Fibroblast of skin of left quadriceps (primary cell): ENCODE data around the gene ZNF277.
"Not testable (repeated sequence)": the region's sequence is repeated elsewhere in the genome, so short reads cannot be mapped to it uniquely, and the experiment has no call there.

Experiments used
- DNase-seq, 2 experiments: peaks; one replicate each; pipeline ENCODE4 v3.0.0-alpha.2; 2013; ENCODE audit warnings: low read depth in 2 of 2

The ZNF277 gene

DNA sequence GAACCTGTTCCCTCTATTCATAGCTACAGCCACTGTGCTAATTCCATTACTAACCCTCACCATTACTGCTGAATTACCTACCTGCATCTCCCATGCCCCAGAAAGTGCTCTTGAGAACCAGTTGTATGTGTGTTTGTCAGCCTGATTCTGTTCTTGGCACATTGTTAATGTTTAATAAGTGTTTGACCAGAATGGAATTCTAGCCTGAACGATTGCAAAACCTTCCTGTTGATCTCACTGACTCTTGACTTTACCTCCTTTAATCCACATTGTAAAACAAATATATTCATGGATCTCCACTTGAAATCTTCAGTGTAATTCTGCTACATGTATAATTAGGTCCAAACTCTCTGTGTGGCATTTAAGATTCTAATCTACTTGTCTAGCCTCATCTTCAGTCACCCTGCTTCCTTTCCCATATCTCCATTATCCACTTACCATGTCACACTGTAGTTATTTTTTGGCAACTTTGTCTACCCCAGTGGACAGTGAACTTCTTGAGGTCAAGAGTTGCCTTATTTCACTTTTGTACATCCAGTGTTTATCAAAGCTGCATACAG lies 4.9 kb downstream of the ZNF277 start:
- DNase-seq = no peak

DNA sequence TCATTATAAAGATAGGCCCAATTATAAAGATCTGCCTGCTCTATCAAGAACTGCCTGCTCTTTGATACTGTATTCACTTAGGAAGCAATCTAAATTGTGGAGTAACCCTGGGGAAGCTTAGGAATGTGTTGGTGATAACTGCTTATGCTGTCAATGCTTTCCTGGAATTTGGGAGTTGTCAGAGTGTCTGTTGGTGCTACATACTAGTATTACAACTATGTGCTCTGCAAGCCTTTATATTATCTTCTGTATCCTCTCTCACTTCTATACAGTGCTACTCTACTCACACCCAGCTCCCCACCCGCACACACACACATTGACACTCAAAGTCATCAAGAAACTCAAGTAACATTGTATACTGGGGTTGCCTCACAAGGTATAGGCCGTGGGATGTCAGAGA lies 6.1 kb downstream of the ZNF277 start:
- DNase-seq = no peak

DNA sequence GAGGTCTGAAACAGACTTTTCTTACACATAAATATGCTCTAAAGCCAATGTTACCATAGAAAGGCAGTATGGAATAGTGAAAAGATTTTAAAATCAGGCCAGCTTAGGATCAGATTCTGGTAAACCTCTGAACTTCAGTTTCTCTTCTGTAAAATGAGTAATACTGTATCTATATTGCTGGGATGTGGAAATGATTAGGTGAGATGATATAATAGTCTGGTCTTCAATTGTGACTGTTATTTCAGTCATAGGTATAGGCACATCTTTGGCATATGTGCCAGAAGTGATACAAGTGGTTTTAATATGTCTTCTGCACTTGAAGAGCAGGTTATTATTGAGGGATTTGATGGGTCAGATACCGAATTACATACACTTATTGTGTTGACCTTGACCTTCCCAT lies 7.2 kb downstream of the ZNF277 start:
- DNase-seq = no peak

DNA sequence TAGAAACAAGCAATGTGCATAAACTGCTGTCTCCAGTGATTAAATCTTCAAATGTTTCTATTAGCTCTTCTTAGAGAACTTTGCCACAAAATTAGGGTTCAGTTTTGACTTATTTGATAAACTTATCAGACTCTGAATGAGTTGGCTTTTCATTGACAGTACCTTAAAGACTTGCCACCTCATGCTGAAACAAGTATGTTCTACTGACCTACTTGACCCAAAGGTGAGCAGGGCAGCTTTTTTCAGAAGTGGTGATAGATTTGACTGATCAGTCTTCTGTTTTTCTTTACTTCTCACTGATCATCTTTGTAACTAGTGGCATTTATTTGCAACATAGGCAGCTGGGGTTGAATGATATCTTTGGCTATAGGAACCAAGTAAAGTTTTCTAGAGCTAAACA lies 7.8 kb downstream of the ZNF277 start:
- DNase-seq = no peak

DNA sequence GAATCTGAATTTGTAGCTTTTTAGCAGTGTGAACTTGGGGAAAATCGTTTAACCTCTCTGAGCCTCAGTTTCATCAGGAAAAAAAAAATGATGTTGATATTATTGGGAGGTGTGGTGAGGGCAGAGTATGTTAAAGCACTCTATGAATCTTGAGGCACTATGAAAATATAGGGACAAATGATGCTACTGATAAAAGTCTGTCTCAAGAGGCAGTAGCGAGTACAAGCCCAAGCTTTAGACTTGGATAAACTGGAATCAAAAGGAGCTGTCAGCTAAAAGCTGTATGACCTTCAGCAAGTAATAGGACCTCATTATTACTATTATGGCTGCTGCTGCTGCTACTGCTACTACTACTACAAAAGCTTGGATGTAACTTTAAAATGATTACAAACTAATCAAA lies 8.4 kb downstream of the ZNF277 start:
- no peak for DNase-seq

DNA sequence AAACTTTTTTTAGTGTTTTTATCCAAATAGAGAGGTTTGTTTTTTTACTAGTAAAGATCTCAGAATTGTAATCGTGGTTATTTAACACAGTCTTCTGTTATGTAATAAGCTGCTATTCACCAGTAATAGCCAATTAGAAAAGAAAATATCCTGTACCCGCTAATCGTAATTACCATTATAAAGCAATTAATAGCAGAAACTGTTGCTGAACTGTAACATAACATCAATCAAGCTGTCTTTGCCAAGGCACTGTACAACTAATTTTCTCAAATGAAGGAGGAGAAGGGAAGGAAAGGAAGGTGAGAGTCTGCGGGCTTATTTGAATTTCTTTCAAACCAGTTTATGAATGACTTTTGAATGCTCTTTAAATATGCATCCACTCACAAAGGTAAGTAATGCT lies 9.3 kb downstream of the ZNF277 start:
- no peak for DNase-seq

DNA sequence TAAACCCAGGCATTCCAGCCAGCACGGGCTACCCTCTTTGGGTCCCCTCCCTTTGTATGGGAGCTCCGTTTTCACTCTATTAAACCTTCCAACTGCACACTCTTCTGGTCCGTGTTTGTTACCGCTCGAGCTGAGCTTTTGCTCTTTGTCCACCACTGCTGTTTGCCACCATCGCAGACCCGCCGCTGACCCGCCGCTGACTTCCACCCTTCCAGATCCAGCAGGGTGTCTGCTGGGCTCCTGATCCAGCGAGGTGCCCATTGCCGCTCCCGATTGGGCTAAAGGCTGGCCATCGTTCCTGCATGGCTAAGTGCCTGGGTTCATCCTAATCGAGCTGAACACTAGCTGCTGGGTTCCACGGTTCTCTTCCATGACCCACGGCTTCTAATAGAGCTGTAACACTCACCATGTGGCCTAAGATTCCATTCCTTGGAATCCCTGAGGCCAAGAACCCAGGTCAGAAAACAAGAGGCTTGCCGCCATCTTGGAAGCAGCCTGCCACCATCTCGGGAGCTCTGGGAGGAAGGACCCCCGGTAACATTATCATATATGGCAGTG lies 14.5 kb downstream of the ZNF277 start:
- DNase-seq = no peak

DNA sequence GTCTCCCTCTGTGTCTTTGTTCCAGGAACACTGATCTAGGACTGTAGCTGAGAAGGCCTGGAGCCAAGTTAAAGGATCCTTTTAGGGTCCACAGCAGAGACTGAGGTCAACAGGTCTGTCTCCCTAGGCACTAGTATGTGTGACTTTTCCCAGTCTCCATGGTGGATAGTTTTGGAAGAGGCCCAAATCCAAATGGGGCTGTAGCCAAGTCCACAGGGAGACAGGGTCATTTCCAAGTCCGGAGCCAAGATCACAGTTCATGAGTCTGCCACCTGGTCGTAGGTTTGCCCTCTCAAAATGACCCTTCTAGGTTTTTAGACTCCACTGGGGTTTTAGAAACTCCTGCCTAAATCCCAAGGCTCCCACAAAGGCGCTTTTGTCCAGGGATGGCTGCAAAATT lies 16.8 kb downstream of the ZNF277 start:
- no peak for DNase-seq

DNA sequence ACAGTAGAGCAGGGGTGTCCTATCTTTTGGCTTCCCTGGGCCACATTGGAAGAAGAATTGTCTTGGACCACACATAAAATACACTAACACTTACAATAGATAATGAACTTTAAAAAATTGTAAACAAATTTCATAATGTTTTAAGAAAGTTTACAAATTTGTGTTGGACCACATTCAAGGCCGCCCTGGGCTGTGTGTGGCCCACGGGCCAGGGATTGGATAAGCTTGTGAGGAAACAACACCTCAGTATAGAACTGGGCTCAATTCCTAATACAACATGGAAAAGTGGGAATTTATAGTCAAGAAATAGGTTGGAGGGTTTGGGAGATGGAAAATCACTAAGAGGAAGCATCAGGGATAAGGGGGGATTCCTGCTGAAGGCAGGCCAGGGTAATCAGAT lies 17.7 kb downstream of the ZNF277 start:
- DNase-seq = no peak

DNA sequence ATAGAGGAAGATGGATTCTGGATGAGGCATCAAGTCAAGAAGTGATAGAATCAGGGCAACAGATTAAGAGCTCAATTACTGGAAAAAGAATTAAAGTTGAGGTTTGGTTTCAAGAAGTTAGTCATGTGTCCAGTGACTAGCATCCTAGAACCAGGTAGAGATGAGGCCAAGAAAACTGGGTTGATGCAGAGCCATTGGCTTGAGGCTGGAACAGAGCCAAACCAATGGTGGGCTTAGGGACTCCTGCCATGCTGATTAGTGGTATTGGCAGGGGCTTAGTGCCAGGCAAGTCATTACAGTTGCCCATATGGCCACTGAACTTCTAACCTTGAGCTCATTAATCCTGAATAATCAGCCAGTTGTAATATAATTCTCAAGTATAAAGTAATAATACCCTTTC lies 18.5 kb downstream of the ZNF277 start:
- no peak for DNase-seq

DNA sequence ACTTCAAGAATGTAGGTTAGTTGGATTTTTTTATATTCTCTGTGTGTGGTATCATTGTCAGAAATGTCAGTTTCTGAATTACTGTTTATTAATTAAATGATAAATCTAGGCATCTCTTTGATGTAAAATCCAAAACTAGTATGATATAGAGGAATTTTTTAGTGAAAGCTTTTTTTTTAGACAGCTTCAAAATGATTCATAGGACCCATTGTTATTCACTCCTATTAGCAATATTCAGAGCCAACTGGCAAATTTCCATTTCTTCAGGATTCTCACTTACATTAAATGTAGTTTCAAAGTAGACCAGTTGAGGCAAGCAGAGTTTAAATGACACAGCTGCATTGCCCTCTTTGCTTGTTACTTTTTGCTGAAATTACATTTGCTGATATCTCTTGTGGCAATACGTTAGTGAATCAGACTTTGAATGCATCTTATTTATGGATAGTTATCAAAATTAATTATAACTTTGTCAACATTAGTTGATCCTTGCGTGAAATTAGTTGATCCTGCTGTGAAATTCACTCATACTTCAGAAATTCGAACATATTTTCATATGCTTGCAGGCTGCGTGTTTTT lies 20.3 kb downstream of the ZNF277 start:
- no peak for DNase-seq

DNA sequence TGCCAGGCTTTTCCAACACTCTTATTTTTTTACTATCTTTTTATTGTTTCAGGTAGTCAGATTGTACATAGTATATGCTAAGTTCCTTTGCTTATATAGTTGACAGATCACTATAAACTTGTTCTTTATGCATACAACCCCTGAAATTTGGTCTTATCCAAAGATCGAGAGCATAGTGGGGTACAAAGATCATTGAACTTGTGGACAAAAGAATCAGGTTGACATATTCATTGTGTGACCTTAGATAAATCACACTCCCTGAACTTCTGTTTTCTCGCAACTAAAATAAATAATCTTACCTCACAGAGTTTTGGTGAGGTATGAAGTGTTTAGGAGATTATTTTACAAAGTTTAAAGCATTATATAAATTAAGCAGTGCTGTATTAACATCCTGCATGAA lies 22.1 kb downstream of the ZNF277 start:
- DNase-seq = no peak

DNA sequence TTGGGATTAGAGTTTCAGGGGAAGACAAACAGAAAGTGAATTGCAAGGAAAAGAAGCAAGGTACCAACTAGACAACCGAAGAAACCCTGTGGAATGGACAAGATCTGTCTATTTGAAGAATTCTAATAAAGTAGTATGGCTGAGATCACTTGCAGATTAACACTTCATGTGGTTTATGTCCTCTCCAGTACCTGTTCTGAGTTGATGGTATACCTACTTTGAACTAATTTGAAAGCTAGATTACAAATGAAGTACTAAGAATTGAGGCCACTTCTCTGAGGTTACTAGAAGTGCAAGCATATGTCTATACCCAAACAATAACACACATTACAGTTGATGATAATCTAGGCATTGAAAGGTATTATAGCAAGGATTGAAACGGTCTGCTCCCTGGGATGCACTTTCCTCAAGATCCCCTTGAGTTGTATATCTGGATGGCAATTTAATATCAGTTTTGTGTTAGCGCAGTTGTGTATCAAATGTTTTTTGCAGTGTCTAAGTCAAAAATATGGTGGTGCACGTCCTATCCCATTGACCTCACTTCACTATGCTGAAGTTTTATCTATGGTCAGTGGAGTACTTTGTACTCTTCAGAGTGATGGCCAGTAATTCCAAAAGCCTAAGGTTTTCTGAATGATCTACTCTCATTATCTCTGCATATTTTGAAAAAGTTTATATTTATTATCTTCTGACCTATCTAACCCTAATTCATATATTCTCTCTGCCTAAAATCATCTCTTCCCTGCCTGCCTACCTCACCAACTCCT lies 25.9 kb downstream of the ZNF277 start:
- no peak for DNase-seq

DNA sequence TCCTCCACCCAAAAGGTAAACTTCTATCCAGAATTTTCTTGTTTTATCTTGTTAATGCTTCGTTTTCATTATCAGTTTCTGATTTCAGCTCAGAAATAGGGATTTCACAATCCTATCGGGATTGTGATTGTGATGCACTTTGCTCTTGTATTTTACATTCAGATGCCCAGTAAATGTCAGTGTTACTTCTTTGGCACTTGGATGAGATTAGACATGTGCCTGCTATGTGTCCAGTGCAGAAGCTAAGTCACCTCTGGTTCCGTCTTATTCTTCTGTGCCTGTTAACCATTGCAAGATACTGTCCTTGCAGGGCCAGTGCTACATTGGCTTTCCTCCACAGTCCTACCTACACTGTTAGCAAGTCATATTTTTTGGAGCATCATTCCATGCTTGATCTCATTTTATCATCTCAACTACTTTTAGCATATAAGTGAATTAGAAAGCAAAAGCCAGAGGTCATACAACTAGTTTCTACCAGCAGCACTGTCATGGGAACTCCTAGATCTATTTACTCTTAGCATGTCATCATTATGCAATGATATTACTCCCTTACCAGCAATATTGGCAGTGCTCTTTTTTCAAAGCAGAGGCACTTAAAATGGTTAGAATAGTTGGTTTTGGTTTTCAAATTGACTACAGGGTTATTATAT lies 26.7 kb downstream of the ZNF277 start:
- DNase-seq = no peak

DNA sequence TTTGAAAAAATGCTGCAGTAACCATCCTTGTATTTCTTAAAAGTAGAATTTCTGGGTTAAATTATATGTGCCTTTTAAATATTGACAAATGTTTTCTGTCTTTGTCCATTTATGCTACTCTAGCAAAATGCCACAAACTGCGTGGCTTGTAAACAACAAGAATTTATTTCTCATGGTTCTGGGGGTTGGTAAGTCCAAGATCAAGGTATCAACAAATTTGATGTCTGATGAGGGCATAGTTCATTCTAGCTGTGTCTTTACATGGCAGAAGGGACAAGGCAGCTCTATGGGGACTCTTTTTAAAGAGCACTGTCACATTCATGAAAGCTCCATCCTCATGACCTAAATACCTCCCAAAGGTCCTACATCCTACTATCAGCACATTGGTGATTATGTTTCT lies 27.7 kb downstream of the ZNF277 start:
- DNase-seq = no peak

DNA sequence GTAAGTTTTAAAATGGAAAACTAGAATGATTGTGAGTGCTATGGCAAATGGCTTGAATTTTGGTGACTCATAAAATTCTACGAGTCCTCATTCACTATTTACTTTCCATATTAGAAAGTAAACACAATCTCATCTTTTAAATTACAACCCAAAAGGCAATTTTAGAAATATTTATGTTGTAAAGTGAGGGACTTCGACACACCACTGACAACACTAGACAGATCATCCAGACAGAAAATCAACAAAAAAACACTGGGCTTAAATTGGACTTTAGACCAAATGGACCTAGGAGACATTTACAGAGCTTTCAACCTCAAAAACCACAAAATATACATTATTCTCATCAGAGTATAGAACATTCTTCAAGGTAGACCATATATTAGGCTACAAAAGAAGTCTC lies 30.1 kb downstream of the ZNF277 start:
- no peak for DNase-seq

DNA sequence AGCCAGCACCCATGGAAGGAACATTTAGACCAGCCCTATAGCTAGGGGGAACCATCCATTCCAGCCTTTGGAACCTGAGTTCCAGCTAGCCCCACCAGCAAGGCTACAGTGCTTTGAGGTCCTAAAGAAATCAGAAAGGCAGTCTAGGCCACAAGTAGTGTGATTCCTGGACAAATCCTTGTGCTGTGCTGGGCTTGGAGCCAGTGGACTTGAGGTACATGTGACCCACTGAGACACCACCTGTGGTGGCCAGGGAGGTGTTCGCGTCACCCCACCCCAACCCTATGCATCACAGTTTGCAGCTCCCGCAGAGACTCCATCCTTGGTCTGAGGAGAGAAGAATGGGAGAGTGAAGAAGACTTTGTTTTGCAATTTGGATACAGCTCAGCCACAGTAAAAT lies 31.8 kb downstream of the ZNF277 start:
- no peak for DNase-seq

DNA sequence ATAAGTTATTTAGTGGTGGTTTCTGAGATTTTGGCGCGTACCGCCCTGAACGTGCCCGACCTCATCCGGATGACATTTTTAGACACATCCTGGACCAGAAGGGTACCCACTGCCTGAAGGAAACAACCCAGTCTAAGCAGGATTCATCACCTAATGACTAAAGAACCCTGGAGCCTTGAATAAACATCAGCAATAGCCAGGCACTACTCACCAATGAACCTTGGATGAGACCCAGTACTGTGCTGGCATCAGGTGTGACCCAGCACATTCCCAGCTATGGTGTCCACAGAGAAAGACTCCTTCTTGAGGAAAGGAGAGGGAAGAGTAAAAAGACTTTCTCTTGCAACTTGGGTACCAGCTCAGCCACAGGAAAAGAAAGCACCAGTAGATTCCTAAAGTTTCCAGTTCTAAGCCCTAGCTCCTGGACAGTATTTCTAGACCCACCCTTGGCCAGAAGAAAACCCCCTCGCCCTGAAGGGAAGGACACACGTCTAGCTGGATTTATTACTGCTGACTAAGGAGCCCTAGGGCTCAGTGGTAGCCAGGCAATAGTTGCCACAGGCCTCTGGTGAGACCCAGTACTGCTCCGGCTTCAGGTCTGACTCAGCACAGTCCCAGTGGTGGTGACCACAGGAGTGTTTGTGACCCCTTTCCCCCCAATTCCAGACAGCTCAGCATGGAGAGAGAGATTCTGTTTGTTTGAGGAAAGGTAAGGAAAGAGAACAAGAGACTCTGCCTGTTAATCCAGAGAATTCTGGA lies 32.5 kb downstream of the ZNF277 start:
- no peak for DNase-seq

DNA sequence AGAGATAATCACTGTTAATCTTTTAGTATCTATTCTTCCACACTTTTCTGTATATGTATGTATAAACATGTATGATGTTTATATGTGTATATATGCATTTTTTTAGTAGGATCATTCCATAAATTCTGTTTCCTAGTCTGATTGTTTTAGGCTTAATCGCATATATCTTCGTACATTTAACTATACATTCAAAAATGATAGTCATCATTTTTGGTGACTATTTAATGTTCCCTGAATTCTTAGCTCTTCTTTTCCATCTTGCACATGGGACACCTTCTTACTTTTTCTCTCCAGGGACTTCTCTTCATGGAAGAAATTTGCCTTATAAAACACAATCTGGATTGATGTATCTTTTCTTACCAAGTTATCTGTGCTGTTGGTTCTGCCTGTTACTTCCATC lies 42.1 kb downstream of the ZNF277 start:
- no peak for DNase-seq

DNA sequence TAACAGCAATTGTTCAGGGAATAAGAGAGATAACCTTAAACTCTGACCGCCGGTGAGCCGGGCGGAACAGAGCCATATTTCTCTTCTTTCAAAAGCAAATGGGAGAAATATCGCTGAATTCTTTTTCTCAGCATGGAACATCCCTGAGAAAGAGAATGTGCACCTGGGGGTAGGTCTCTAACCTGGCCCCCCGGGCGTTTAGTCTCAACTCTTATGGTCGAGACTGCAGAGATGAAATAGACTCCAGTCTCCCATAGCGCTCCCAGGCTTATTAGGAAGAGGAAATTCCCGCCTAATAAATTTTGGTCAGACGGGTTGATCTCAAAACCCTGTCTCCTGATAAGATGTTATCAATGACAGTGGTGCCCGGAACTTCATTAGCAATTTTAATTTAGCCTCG lies 43.5 kb downstream of the ZNF277 start:
- DNase-seq = not testable (repeated sequence)

DNA sequence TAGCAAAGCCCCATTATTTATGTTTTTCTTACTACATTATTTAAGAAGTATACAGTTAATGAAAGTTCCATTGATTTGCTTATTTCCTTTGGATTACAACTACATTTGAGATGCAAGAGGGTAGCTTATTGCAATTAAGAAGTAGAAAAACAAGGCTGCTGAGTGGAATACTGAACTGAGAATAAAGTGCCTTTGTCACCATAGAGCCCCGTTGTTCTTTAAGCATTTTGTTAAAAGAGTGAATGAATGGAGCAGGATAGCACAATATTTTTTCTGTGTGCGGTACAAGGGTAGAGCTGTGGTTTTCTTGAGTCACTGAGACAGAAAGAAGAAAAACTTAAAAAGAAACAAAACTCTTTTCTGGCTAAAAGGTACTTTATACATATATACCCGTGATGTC lies 45.6 kb downstream of the ZNF277 start:
- DNase-seq = no peak

DNA sequence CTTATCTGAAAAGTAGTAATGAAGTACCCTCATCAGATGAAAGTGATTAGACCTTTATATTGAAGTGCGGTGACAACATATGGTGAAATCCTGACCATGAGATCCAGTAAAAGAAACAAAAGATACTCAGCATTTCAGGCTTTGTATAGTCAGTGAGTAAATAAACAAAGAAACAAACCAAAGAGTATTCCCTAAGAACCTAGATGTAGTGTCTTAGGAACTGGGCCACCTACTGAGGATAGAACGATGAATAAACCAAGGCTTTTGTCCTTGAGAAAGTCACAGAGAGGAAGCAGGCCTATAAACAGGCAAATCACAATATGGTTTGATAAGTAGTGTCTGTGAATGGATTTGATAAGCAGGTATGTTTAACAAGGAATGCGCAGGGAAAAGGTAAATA lies 46.2 kb downstream of the ZNF277 start:
- DNase-seq = no peak
